Progenitor cell of endocrine pancreas (in vitro differentiated cells): ENCODE measurements around the gene ANAPC1. TPM values are rescaled to one million over a fixed set of nuclear protein-coding genes. Genes with fewer than 3 reads are reported as not detected.
"Not testable (repeated sequence)": the region's sequence is repeated elsewhere in the genome, so short reads cannot be mapped to it uniquely, and the experiment has no call there.

ENCODE experiments used
- DNase-seq: peaks from one replicate; pipeline ENCODE4 v3.0.0; 2021; ENCODE audit warnings: low spot score; ENCODE audit not compliant: unreplicated experiment
- H3K27ac Mint-ChIP-seq: 2 replicates; pipeline ENCODE4 v1.8.0; 2021; ENCODE audit warnings: mild to moderate bottlenecking, moderate library complexity, mixed read lengths
- H3K27me3 Mint-ChIP-seq: 2 replicates; pipeline ENCODE4 v1.8.0; 2021; ENCODE audit warnings: mixed read lengths
- H3K36me3 Mint-ChIP-seq: 2 replicates; pipeline ENCODE4 v1.8.0; 2022; ENCODE audit warnings: mixed read lengths; ENCODE audit not compliant: insufficient read depth
- H3K4me1 Mint-ChIP-seq: 2 replicates; pipeline ENCODE4 v1.8.0; 2021; ENCODE audit warnings: low read depth, mixed read lengths
- H3K4me3 Mint-ChIP-seq: 2 replicates; pipeline ENCODE4 v1.8.0; 2021; ENCODE audit warnings: low read depth, mild to moderate bottlenecking, moderate library complexity, mixed read lengths
- H3K9me3 Mint-ChIP-seq: 2 replicates; pipeline ENCODE4 v1.8.0; 2021; ENCODE audit warnings: low read depth, mixed read lengths
- total RNA-seq: library from RNA; stranded (reverse); gene quantifications from 2 replicates; pipeline ENCODE4 v1.2.1, GENCODE V29; 2021
- TF ChIP-seq, protein P1 (sequence below): fragments of 200-600 bp; sonication (generic); IDR thresholded peaks from one replicate; pipeline ENCODE4 v1.5.0; 2021; ENCODE audit warnings: antibody characterized with exemption, mild to moderate bottlenecking; ENCODE audit not compliant: unreplicated experiment

ANAPC1 gene
- total RNA-seq, 1 donor from 2014 or later = 54.9 TPM

DNA sequence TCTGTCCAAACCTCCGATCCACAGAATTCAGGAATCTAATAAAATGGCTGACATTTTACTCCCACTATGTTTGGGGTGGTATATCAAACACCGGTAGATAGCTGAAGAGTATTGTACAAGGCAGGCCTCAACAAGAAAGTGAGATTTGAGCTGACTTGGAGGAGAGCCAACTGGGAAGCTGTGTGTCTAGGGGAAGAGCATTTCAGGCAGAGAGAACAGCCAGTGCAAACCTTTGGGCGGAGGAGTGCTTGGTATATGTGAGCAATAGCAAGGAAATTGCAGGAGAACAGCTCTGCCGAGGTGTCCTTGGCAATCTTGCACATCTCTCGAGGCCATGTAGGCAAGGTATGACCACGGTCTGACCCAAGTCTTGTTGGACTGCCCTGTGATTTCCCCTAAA, 12.6 kb upstream of the ANAPC1 start:
- TF ChIP-seq, protein P1, sequence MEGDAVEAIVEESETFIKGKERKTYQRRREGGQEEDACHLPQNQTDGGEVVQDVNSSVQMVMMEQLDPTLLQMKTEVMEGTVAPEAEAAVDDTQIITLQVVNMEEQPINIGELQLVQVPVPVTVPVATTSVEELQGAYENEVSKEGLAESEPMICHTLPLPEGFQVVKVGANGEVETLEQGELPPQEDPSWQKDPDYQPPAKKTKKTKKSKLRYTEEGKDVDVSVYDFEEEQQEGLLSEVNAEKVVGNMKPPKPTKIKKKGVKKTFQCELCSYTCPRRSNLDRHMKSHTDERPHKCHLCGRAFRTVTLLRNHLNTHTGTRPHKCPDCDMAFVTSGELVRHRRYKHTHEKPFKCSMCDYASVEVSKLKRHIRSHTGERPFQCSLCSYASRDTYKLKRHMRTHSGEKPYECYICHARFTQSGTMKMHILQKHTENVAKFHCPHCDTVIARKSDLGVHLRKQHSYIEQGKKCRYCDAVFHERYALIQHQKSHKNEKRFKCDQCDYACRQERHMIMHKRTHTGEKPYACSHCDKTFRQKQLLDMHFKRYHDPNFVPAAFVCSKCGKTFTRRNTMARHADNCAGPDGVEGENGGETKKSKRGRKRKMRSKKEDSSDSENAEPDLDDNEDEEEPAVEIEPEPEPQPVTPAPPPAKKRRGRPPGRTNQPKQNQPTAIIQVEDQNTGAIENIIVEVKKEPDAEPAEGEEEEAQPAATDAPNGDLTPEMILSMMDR = no peak
- no peaks in the 10 kb centered on the region for H3K27me3 Mint-ChIP-seq
- H3K9me3 Mint-ChIP-seq = no peaks in the 10 kb centered on the region
- H3K4me3 Mint-ChIP-seq = no peak overlapping the region
- H3K36me3 Mint-ChIP-seq = no peaks in the 10 kb centered on the region
- H3K27ac Mint-ChIP-seq = no peak overlapping the region
- no peak for DNase-seq
- H3K4me1 Mint-ChIP-seq = peaks cover 15% of the 10 kb centered on the region

DNA sequence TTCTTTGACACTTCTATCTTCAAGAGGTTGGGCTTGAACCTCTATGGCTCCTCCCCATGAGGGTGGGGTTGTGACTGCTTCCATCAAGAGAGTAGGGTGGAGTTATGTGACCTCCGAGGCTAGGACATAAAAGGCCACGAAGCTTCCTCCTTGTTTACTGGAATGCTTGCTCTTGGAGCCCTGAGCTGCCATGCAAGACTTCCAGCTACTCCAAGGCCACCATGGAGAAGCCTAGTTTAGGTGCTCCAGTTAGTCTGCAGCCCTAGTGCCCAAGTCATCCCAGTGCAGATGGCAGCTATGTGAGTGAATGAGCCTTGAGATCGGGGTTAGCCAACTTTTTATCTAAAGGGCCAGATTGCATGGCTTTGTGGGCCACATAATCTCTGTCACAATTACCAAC, 12.0 kb upstream of the ANAPC1 start:
- H3K27me3 Mint-ChIP-seq = no peaks in the 10 kb centered on the region
- H3K36me3 Mint-ChIP-seq = no peaks in the 10 kb centered on the region
- no peak overlapping the region for H3K4me3 Mint-ChIP-seq
- H3K27ac Mint-ChIP-seq = no peak overlapping the region
- DNase-seq = no peak
- H3K4me1 Mint-ChIP-seq = peaks cover 15% of the 10 kb centered on the region
- TF ChIP-seq, protein P1 = no peak
- H3K9me3 Mint-ChIP-seq = no peaks in the 10 kb centered on the region

DNA sequence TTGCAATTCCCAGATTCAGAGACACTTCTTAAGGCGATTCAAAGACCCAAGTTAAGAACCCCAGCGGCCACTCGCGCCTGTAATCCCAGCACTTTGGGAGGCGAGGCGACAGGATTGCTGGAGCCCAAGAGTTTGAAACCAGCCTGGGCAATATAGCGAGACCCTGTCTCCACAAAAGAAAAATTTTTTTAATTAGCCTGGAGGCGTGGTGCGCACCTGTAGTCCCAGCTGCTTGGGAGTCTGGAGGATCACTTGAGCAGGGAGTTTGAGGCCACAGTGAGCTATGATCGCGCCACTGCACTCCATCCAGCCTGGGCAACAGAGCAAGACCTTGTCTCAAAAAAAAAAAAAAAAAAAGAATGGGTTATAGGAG, 585 bp upstream of the ANAPC1 start:
- Mint-ChIP-seq H3K36me3 (no peaks in the 10 kb centered on the region), H3K9me3 (no peaks in the 10 kb centered on the region), H3K4me1 (peaks cover 3% of the 10 kb centered on the region), H3K4me3 (peak overlapping the region; percentile 97), H3K27ac (peak overlapping the region; percentile 96), H3K27me3 (no peaks in the 10 kb centered on the region)
- DNase-seq = no peak
- TF ChIP-seq, protein P1 = no peak

DNA sequence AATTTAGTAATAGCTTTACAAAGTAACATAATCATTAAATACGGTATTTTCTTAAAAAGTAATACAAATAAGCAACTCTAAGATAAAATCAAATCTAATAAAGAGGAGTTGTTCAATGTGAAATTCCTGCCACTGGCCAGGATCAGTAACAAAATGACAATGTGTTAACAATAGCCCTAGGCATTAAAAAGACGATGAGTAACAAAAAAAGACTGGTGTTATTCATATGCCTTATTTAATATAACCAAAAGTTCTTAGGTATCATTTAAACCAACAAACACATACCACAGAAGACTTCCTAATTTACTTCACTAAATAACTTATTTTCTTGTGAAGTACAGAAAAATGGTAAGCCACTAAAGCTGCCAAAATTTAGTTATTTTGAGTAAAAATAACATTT, 11.2 kb downstream of the ANAPC1 start:
- H3K4me1 Mint-ChIP-seq, H3K27me3 Mint-ChIP-seq, H3K9me3 Mint-ChIP-seq, DNase-seq, H3K36me3 Mint-ChIP-seq, H3K27ac Mint-ChIP-seq, H3K4me3 Mint-ChIP-seq: not testable (repeated sequence)

DNA sequence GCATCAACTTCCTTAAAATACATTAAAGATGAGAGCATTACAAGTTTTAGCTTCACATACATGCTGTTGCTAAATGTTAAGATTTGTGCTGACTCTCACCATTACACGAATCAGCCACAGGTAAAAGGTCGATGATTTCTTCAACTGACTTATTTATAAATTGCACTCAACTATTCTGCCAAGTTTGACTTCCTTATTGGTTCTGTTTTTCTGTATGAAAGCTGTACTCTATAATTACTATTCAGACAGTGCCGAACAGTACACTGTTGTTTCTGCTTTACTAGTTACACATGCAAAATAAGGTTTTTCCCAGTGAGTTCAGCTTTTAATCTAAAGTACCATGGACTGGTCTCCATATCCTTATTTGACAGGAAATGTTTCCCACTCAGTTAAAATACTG, 18.9 kb downstream of the ANAPC1 start:
- H3K9me3 Mint-ChIP-seq, H3K27me3 Mint-ChIP-seq, H3K27ac Mint-ChIP-seq, DNase-seq, H3K4me1 Mint-ChIP-seq, H3K4me3 Mint-ChIP-seq: not testable (repeated sequence)
- peaks cover 10% of the 10 kb centered on the region for H3K36me3 Mint-ChIP-seq

DNA sequence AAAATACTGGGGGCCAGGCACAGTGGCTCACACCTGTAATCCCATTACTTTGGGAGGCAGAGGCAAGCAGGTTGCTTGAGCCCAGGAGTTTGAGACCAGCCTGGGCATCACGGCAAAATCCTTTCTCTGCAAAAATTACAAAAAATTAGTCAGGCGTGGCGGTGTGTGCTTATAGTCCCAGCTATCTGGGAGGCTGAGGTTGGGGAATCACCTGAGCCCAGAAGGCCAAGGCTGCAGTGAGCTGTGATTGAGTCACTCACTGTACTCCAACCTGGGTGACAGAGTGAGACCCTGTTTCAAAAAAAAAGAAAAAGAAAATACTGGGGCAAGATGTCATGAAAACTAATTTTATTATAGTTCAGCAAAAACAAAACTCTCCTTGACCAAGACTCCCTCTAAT, 24.0 kb downstream of the ANAPC1 start:
- H3K4me3 Mint-ChIP-seq, H3K27me3 Mint-ChIP-seq, H3K4me1 Mint-ChIP-seq, DNase-seq, H3K9me3 Mint-ChIP-seq, H3K27ac Mint-ChIP-seq: not testable (repeated sequence)
- H3K36me3 Mint-ChIP-seq = peaks cover 15% of the 10 kb centered on the region

DNA sequence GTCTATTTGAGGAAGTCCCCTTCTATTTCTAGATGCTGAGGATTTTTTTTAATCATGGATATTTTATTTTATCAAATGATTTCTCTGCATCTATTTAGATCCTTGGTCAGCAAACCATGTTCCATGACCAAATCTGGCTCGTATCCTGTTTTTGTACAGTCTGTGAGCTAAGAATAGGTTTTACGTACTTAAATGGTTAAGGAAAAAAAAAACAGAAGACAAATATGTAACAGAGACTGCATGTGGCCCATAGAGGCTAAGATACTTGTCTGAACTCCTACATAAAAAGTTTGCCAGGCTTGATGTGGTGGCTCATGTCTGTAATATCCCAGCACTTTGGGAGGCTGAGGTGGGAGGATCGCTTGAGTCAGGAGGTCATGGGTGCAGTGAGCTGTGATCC, 31.4 kb downstream of the ANAPC1 start:
- H3K4me1 Mint-ChIP-seq, DNase-seq, H3K27me3 Mint-ChIP-seq, H3K9me3 Mint-ChIP-seq, H3K27ac Mint-ChIP-seq, H3K36me3 Mint-ChIP-seq, H3K4me3 Mint-ChIP-seq: not testable (repeated sequence)
